T-helper 1 cell treated with Interleukin-12 subunit alpha and Interleukin-12 subunit beta and Interleukin-4 antibody, amounts not matched to agents 30 μg/mL and 1 μg/mL, for 36 hours (primary cell): Measurements from ENCODE around the gene VPS36.
"Not testable (repeated sequence)": the region's sequence is repeated elsewhere in the genome, so short reads cannot be mapped to it uniquely, and the experiment has no call there.

Source experiments
- H3K27ac Mint-ChIP-seq: one replicate; pipeline ENCODE4 v1.8.0; 2021; ENCODE audit warnings: mild to moderate bottlenecking, mixed read lengths
- H3K27me3 Mint-ChIP-seq: one replicate; pipeline ENCODE4 v1.8.0; 2021; ENCODE audit warnings: low read depth, mixed read lengths
- H3K36me3 Mint-ChIP-seq: one replicate; pipeline ENCODE4 v1.8.0; 2021; ENCODE audit warnings: low read depth, mixed read lengths
- H3K4me1 Mint-ChIP-seq: one replicate; pipeline ENCODE4 v1.8.0; 2021; ENCODE audit warnings: low read depth, mixed read lengths
- H3K4me3 Mint-ChIP-seq: one replicate; pipeline ENCODE4 v1.8.0; 2021; ENCODE audit warnings: mild to moderate bottlenecking, moderate library complexity, mixed read lengths
- H3K9me3 Mint-ChIP-seq: one replicate; pipeline ENCODE4 v1.8.0; 2021; ENCODE audit warnings: mixed read lengths

Gene VPS36

GRCh38 chr13:52450012-52450792 lies at the start of gene VPS36:
VPS36 (minus strand) TSS chr13:52450634; CDS start chr13:52450594, 40 bp downstream.
- Mint-ChIP-seq H3K27ac (peak within 1 kb of the TSS; percentile 85), H3K4me3 (peak within 1 kb of the TSS; percentile 89), H3K4me1 (peaks cover 35% of the 10 kb centered on the region), H3K27me3 (peaks cover 3% of the 10 kb centered on the region), H3K9me3 (no peaks in the 10 kb centered on the region), H3K36me3 (peaks cover 4% of the 10 kb centered on the region)

- H3K27me3 Mint-ChIP-seq, H3K36me3 Mint-ChIP-seq, H3K4me1 Mint-ChIP-seq, H3K27ac Mint-ChIP-seq, H3K4me3 Mint-ChIP-seq: not testable (repeated sequence)
- H3K9me3 Mint-ChIP-seq: peaks cover 15% of the 10 kb centered on the region
Measured at GRCh38 chr13:52497979-52498378, 47.5 kb upstream of the VPS36 start.

GRCh38 chr13:52494241-52494640 lies 43.8 kb upstream of the VPS36 start:
- H3K9me3 Mint-ChIP-seq: peaks cover 11% of the 10 kb centered on the region
- not testable (repeated sequence) for H3K36me3 Mint-ChIP-seq, H3K4me1 Mint-ChIP-seq, H3K4me3 Mint-ChIP-seq, H3K27me3 Mint-ChIP-seq, H3K27ac Mint-ChIP-seq

GRCh38 chr13:52491015-52491414 lies 40.6 kb upstream of the VPS36 start:
- H3K9me3 Mint-ChIP-seq, H3K27ac Mint-ChIP-seq, H3K27me3 Mint-ChIP-seq, H3K4me1 Mint-ChIP-seq, H3K4me3 Mint-ChIP-seq, H3K36me3 Mint-ChIP-seq: not testable (repeated sequence)

GRCh38 chr13:52488763-52489162 lies 38.3 kb upstream of the VPS36 start:
- H3K27me3 Mint-ChIP-seq, H3K9me3 Mint-ChIP-seq, H3K4me1 Mint-ChIP-seq, H3K36me3 Mint-ChIP-seq, H3K27ac Mint-ChIP-seq, H3K4me3 Mint-ChIP-seq: not testable (repeated sequence)

- not testable (repeated sequence) for H3K9me3 Mint-ChIP-seq, H3K4me3 Mint-ChIP-seq, H3K27ac Mint-ChIP-seq, H3K27me3 Mint-ChIP-seq, H3K4me1 Mint-ChIP-seq, H3K36me3 Mint-ChIP-seq
Measured at GRCh38 chr13:52487078-52487477, 36.6 kb upstream of the VPS36 start.

- H3K36me3 Mint-ChIP-seq: peaks cover 11% of the 10 kb centered on the region
- H3K4me1 Mint-ChIP-seq, H3K27me3 Mint-ChIP-seq, H3K9me3 Mint-ChIP-seq, H3K4me3 Mint-ChIP-seq, H3K27ac Mint-ChIP-seq: not testable (repeated sequence)
Measured at GRCh38 chr13:52480677-52481428, 30.4 kb upstream of the VPS36 start.

- peaks cover 62% of the 10 kb centered on the region for H3K36me3 Mint-ChIP-seq
- H3K27ac Mint-ChIP-seq: not testable (repeated sequence)
- peaks cover 12% of the 10 kb centered on the region for H3K4me1 Mint-ChIP-seq
Measured at GRCh38 chr13:52468487-52468886, 18.1 kb upstream of the VPS36 start.

GRCh38 chr13:52463526-52463925 lies 13.1 kb upstream of the VPS36 start:
- Mint-ChIP-seq H3K4me1 (peaks cover 26% of the 10 kb centered on the region), H3K9me3 (peaks cover 2% of the 10 kb centered on the region), H3K27me3 (no peaks in the 10 kb centered on the region), H3K4me3 (peak overlapping the region; percentile 42), H3K36me3 (peaks cover 48% of the 10 kb centered on the region), H3K27ac (peak overlapping the region; percentile 64)

More at GRCh38 chr13:52468487-52468886, 18.1 kb upstream of the VPS36 start:
- H3K9me3 Mint-ChIP-seq, H3K27me3 Mint-ChIP-seq, H3K4me3 Mint-ChIP-seq: not testable (repeated sequence)

- Mint-ChIP-seq H3K9me3 (no peaks in the 10 kb centered on the region), H3K4me1 (peaks cover 41% of the 10 kb centered on the region), H3K36me3 (peaks cover 35% of the 10 kb centered on the region), H3K4me3 (peak overlapping the region; percentile 60), H3K27me3 (no peaks in the 10 kb centered on the region), H3K27ac (peak overlapping the region; percentile 63)
Measured at GRCh38 chr13:52461265-52461664, 10.8 kb upstream of the VPS36 start.

GRCh38 chr13:52459668-52460067 lies 9.2 kb upstream of the VPS36 start:
- Mint-ChIP-seq H3K4me1 (peaks cover 46% of the 10 kb centered on the region), H3K27me3 (no peaks in the 10 kb centered on the region), H3K36me3 (peaks cover 30% of the 10 kb centered on the region), H3K9me3 (no peaks in the 10 kb centered on the region), H3K4me3 (no peak overlapping the region), H3K27ac (no peak overlapping the region)

GRCh38 chr13:52455677-52456041 lies 5.2 kb upstream of the VPS36 start:
- Mint-ChIP-seq H3K4me3 (peak overlapping the region; percentile 93), H3K9me3 (no peaks in the 10 kb centered on the region), H3K27me3 (peaks cover 3% of the 10 kb centered on the region), H3K27ac (peak overlapping the region; percentile 84), H3K36me3 (peaks cover 11% of the 10 kb centered on the region), H3K4me1 (peaks cover 40% of the 10 kb centered on the region)

GRCh38 chr13:52454820-52455676 lies 4.6 kb upstream of the VPS36 start, which contains the start of gene CKAP2:
CKAP2 (plus strand) TSS chr13:52455478; CDS start chr13:52455557, 79 bp downstream.
- peak within 1 kb of the TSS; percentile 93 for H3K4me3 Mint-ChIP-seq
- H3K27ac Mint-ChIP-seq: peak within 1 kb of the TSS; percentile 88
- H3K9me3 Mint-ChIP-seq: no peaks in the 10 kb centered on the region
- H3K4me1 Mint-ChIP-seq: peaks cover 39% of the 10 kb centered on the region
- peaks cover 3% of the 10 kb centered on the region for H3K27me3 Mint-ChIP-seq
- peaks cover 11% of the 10 kb centered on the region for H3K36me3 Mint-ChIP-seq

GRCh38 chr13:52454459-52454819 lies 4.0 kb upstream of the VPS36 start:
- Mint-ChIP-seq H3K9me3 (no peaks in the 10 kb centered on the region), H3K4me1 (peaks cover 41% of the 10 kb centered on the region), H3K27ac (peak overlapping the region; percentile 88), H3K27me3 (peaks cover 3% of the 10 kb centered on the region), H3K36me3 (peaks cover 12% of the 10 kb centered on the region), H3K4me3 (peak overlapping the region; percentile 93)
